COLO668 (cell line): ENCODE measurements around the gene QRICH1.

Experiments used
- DNase-seq: peaks from one replicate; lab custom pipeline; 2025; ENCODE audit not compliant: unreplicated experiment; lab: John Stamatoyannopoulos, UW

Gene QRICH1, protein sequence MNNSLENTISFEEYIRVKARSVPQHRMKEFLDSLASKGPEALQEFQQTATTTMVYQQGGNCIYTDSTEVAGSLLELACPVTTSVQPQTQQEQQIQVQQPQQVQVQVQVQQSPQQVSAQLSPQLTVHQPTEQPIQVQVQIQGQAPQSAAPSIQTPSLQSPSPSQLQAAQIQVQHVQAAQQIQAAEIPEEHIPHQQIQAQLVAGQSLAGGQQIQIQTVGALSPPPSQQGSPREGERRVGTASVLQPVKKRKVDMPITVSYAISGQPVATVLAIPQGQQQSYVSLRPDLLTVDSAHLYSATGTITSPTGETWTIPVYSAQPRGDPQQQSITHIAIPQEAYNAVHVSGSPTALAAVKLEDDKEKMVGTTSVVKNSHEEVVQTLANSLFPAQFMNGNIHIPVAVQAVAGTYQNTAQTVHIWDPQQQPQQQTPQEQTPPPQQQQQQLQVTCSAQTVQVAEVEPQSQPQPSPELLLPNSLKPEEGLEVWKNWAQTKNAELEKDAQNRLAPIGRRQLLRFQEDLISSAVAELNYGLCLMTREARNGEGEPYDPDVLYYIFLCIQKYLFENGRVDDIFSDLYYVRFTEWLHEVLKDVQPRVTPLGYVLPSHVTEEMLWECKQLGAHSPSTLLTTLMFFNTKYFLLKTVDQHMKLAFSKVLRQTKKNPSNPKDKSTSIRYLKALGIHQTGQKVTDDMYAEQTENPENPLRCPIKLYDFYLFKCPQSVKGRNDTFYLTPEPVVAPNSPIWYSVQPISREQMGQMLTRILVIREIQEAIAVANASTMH

DNA sequence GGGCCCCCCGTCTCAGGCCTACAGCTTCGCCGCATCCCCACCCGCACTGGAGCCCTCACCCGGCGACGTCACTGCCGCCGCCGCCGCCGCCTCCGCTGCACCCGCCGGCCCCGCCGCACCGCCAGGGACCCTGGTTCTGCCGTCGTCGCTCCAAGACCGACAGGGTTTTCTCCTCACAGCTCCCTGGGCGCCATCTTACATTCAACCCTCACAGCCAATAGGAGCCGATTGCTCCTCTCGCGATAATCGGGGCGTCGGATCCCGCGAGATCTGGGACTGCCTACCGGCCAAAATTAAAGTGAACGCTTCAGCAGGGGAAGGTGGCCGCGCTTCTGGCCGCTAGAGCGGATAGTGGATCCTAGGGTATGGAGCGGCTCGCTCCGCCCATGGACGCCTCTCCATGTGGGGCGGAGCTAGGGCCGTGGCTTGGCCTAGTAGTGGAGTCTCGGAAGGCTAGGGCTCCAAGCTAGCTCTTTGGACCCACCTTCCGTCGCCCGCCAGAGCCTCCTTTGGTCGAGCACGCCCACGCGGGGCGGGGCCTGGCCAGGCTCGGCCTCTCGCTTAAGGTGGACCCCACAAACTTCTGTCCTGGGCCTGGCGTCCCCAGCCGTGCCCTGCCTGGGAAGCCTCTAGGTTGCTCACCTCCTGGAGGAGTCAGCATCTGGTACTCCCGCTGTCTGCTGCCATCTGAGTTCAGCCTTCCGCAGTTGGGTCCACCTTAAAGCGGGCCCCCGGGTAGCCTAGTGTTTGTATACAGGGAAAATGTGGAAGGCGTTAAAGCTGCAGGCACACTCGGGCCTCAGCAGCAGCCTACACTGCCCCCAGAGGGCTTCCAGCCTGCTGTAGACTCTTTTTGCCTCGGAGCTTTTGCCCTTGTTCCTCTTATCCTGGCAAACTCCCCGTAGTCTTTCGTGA lies at the start of gene QRICH1:
QRICH1 (minus strand) TSS at position 219 of the 915 bp plus-strand sequence. CDS start 17,054 bp downstream, outside the sequence.
- peak; percentile 91 for DNase-seq

DNA sequence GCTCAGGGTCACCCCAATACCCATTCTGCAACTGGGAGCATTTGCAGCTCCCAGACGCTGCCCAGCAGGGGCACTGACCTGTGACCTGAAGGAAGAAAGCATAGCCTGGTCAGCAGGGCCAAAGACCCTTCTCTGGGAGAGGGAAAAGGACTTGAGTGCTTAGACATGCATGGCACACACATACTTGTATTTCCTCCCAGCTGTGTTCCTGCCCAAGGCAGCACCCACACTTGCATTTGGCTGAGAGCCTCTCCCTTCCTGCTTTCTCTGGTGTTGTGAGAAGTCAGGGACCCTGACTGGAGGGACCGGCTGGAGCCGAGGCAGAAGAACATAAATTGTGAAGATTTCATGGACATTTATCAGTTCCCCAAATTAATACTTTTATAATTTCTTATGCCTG lies 46.2 kb upstream of the QRICH1 start:
- no peak for DNase-seq

DNA sequence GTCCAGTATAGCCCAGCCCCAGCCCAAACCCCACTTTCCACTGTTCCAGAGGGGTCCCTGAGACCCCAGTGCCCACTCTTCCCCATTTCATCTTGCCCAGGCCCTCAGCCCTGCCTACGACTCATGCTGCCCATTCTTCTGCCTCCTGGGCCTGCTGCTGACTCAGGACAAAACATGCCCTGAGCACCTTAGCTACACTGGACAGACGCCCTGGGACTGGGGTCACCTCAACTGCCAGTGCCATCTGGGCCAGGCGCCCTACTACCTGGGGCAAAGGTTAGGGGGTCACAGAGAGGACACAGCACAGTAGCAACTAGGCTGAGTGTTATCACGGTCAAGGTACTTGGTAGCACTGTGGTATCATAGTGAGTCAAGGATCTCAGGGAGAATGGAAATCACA lies 41.6 kb upstream of the QRICH1 start:
- no peak for DNase-seq

DNA sequence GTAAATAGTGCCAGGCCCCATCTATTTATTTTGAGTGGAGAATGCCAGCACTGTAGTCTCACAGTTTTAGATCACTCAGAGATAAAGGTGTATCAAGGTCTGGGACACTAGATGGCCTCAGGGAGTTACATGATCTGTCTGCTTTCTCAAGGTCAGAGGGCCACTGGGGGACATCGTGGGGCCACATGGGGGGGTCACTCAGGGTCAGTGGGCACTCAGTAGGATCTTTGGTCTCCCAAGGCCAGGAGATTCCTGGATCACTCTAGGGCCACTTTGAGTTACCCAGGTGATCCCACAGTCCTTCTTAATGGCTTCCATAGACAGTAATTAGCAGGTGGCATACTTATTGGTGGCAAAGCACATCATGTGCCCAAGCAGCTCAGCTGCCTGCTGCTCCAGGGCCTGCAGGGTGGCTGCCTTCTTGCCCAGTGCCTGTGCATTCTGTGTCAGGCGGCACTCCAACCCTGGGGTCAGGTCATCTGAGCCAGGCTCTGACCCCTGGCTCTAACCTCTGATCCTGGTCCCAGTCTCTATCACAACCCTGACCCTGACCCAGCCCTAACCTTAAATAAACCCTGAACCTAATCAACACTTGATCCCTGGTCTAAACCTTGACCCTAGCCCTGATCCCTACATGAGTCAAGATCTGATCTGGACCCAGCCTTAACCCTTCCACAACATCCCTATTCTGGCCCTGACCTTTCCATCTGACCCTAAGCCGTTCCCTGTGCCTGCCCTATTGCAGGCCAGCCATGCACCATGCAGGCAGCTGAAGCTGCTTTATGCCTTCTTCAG lies 40.8 kb upstream of the QRICH1 start:
- no peak for DNase-seq

DNA sequence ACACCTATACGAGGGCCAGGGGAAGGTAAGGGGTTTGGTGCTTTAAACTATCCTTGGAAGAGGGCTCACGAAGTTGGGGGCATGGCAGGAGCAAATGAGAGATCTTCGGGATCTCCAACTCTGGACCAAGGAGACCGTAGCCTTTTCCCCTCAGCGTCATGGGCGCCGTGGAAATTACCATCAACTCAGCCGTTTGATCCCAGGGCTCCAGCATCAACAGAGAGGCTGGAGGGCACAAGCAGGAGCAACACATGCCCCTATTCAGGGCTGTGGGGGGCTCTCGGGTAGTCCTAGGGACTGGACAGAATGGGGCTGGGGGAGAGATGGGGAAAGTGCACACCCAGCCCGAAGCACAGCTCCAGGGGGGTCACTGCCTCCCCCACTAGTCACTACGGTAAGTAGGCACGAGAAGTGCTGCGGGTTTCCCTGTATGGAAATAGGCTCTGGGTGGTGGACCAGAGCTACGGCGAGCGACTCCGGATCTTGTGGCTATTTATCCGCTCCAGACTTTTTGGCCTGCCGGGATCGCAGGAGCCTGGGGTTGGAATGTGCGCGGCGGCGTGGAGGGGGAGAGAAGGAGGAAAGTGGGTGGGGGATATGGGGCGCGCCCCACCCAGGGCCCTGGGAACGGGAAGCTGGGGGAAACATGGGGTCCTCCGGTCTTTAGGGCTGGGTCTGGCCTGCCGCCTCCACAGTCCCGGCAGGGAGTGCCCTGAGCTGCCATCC lies 39.5 kb upstream of the QRICH1 start:
- DNase-seq, result peak; percentile 65

DNA sequence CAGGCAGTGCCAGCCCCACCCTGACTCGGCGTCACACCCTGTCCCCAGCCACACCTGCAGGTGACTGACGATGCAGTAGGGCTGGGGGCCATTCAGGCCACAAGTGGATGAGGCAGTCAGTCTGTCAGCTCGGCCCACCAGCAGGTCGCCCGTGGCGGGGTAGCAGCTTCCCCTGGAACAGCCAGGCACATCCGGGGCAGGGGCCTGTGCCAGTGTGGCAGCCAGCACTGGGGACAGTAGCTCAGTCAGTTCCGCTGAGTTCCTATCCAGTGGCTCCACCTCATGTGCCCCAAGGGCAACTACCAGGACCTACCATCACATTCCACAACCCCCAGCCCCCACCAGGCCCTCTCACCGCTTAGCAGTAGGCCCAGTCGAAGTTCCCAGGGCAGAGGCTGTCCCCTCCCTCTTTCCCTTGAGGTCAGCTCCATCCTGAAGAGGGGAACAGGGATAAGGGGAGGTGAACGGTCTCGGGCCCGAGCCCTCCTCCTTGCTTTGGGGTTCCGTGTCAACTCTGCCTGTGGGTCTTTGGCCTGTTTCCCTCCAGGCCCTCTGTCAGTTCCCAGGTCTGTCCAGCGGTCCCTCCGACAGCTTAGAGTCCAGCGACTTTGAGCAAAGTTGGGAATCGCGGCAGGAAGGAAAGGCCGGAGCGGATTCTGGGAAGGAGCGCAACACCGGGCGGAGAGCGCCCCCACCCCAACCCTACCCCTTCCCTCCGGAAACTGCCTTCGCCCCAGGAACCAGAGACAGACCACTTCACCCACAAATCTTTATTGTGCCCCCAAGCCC lies 38.8 kb upstream of the QRICH1 start, which contains the start of gene LAMB2:
LAMB2 (minus strand) TSS at position 614 of the 789 bp plus-strand sequence; CDS start at position 431, 183 bp downstream.
- DNase-seq, result peak; percentile 29

DNA sequence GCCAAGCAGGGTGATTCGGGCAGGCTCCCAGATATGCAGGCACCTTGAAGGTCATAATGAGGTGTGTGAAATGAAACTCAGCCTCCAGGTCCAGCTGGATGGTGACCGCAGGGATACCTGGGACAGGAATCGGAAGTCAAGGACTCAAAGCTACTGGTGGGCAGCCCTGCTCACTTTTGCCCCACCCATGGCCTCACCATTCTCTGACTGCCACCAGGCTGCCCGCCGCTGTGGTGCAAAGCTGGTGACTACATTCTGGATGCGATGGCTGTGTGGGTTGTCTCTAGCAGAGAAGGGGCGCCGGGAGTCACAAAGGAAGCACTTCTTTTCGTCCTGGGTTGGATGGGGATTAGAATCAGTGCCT lies 38.2 kb upstream of the QRICH1 start:
- no peak for DNase-seq

DNA sequence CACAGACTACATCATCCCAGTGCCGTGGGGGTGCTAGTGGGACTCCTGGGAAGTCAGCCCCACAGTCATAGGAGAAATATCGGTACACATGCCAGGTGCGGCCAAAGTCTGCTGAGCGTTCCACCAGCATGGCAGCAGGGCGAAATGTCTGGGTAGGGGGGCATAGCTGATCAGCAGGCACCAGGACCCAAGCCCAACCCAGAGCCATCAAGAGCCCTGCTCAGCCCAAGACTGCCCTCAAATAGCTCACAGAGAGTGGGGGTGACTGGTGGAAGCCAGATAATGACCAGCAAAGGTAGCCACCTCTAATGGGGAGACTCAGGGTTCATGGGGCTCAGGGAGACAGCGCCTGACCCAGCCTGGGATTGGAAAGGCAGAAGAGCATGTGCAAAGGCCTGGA lies 37.7 kb upstream of the QRICH1 start:
- no peak for DNase-seq

DNA sequence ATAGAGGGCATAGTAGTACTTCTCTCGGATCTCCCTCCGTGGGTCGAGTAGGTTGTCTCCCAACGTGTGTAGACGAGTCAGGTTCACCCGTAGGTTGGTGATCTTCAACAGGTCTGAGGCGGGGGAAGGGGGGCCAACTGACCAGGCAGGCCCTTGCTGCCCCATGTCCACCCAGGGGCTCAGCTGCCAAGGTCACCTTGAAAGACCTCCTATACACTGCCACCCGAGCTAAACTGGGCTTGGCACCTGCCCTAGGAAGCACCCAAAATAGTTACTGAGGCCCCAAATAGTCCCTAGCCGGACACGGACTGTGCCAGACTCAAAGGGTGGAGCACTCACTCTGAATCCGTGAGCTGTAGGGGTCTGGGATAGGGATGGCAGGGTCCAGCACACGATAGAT lies 37.2 kb upstream of the QRICH1 start:
- no peak for DNase-seq

DNA sequence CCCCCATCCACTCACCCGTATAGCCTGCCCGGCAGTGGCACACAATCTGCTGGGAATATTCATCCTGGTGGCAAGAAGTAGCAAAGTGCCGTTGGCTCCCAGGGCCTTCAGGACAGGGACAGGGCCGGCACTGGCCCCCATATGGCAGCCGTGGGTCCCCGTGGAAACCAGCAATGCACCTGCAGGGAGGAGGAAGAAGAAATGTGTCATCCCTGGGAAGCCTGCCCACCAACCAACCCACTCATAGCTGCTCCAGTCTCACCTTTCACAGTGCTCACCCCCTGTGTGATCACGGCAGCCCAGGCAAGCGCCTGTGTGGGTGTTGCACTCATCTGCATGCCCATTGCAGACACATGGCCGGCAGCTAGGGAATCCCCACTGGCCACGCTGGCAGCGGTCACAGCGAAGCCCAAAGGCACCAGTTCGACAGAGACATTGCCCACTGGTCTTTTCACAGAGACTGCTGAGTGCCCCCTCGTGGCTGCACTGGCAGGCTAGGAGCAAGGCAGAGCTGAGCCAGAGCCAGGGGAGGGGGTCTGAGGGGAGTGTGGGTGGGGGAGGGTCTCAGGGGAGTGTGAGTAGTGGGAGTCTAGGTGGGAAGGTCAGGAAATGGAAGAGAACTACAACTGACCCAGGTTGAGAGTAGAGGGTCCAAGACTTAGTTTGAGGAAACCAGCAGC lies 31.3 kb upstream of the QRICH1 start:
- DNase-seq, result peak; percentile 1

DNA sequence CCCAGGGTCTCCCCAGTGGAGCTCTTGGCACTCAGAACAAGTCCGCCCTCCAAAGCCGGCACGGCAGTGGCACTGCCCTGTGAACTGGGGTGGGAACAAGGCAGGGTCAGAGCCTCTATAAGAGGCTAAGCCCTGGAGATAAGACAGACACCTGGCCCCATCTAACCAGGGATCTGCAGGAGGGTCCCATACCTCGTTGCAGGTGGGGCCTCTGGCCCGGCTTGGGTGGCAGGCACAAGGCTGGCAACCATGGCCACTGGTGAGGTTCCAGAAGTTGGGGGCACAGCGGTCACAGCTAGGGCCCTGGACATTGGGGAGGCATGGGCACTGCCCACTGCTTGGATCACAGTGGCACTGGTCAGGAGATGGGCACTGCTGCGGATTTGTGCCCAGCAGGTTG lies 30.3 kb upstream of the QRICH1 start:
- DNase-seq, result no peak

DNA sequence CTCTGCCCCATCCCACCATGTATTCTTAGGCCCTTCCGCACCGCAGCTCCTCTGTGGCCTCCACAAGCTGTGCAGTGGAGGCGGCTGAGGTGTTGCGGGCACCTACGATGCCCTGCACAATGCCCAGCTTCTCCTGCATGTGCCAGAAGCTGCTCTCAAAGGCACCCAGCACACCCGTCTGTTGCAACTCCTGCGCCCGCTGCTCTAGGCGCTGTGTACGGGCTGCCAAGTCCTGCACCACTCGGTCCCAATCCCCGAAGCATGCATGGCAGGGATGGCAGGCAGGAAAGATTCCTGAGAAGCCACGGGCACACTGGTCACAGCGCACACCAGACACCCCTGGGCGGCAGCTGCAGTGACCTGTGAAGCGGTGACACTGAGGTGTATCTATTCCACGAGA lies 29.8 kb upstream of the QRICH1 start:
- DNase-seq, result no peak

DNA sequence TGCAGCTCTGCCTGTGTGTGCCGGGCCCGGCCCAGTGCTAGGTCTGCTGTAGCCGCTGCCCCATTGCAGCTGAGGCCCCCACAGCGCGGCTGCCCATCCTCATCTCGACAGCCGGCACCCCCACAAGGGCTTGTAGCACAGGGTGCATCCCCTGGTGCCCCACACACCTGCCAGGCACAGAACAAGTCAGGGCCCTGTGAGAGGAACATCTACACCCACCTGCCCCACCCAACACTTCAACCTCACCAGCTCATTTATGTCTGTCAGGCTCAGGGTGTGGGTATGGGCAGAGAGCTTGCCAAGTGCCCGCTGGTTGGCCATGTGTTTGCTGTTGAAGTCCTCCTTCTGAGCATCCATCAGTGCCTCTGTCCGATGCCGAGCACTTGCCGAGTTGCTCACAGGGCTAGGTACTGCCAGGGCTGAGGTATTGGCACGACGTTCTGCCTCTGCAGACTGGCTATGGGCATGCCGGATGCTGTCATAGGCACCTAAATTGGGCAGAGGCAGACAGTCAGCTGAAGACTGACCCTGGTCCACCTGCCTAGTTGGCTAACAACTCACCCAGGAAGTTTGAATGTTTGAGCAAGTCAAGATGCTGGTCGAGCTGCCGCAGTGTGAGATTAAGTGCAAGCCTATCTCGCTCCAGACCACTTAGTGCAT lies 29.1 kb upstream of the QRICH1 start:
- no peak for DNase-seq

DNA sequence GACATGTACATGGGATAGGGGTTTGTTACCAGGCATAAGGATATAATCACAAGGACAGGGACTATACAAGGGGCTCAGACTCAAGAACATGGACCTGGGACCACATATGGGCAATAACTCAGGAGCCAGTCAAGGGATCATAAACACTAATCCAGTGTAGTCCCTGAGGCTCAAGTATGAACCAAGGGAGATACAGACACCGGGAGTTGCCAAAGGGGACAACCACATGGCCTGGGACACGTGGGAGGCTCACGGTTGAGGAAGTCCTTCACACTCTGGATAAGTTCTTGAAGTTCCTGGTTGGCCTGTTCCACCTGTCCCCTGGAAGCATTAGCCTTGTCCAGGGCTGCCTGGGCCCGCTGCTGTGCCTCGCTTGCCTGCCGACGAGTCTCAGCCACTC lies 28.6 kb upstream of the QRICH1 start:
- no peak for DNase-seq

DNA sequence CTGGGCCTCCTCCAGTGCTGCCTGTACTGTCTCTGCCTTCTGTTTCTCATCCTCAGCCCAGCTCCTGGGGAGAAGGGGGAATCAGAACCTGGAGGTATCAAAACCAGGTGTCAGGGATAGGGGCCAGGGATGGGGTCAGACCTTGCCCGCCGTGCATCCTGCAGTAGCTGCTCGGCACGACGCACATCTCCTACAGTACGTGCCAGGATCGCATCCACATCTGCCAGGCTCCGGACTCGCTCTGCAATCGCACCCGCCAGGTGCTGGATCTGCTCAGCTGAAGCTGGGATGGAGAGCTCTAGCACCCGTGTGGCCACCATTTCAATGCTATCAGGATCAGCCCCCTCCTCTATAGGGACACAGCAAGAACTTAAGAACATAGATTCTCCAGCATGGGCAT lies 28.2 kb upstream of the QRICH1 start:
- DNase-seq, result no peak

DNA sequence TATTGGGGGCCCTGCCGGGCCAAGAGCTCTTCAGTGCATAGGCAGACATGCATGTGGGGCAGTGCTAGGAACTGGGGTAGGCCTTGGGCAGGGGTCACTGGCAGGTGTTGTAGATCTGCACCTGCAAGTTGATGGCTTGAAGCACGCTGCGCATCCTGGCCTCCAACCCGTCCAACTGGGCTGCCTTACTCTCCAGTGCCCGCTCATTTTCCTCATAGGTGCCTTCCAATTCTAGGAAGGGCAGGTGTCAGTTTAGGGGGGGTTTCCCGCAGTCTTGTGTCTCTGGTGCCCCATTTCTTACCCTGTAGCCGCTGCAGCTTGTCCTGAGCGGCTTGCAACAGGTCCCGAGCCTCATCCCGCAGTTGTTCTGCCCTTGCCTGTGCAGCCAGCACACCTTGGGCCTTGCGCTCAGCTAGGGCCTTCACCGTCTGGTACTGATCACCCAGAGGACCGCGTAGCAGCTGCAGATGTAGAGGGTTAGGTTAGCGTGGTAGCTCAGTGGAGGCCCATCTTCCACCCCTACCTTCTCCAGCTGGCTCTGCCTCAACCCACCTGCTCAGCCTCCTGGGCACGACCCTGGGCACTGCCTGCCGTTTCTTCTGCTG lies 27.4 kb upstream of the QRICH1 start:
- no peak for DNase-seq

DNA sequence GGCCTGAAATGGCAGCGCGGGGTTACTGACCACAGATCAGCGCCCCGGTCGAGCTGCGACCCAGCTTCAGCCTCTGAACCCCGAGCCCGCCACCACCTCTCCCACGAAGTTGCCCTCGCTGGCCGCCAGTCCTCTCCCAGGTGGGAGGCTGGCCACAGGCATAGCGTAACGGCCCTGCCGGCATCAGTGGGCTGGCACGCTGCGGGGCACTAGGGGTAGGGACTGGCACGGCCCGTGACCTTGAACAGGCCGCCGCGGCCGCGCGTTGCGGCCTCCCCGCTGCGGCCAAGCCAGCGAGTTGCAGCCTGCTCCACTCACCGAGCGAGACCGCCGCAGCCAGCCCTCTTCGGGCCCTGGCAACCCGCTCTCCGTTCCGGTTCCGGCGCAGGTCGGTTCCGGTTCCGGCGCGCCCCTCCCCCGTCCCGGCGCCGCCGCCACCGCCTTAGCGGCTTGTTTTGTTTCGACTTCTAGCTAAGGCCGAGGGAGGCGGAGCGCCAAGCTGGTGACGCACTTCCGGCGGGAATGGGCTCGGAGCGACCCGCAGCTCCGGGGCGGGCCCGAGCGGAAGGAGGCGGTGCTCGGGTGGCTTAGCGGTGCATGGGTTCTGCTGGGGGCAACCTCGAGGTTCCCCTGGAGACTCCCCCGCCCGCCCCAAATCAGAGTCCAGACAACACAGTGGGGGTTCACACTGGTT lies 26.7 kb upstream of the QRICH1 start, which contains the start of gene USP19:
USP19 (minus strand) TSS at position 386 of the 694 bp plus-strand sequence. CDS start 1,678 bp downstream, outside the sequence.
- DNase-seq, result peak; percentile 92
